Measurements from ENCODE around the gene CSRNP2. TPM values are rescaled to one million over a fixed set of nuclear protein-coding genes. Genes with fewer than 3 reads are reported as not detected.
A peak's percentile ranks its signal among the peaks of the same experiment; 100 is the strongest.

CSRNP2 gene, protein sequence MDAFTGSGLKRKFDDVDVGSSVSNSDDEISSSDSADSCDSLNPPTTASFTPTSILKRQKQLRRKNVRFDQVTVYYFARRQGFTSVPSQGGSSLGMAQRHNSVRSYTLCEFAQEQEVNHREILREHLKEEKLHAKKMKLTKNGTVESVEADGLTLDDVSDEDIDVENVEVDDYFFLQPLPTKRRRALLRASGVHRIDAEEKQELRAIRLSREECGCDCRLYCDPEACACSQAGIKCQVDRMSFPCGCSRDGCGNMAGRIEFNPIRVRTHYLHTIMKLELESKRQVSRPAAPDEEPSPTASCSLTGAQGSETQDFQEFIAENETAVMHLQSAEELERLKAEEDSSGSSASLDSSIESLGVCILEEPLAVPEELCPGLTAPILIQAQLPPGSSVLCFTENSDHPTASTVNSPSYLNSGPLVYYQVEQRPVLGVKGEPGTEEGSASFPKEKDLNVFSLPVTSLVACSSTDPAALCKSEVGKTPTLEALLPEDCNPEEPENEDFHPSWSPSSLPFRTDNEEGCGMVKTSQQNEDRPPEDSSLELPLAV
- total RNA-seq (ENCODE audit: unreplicated experiment), result 112 TPM
- long read RNA-seq, full-length matches to known transcripts, result 3 of 8 reads
- long read RNA-seq, partial matches to known transcripts, result 1 of 8 reads
- long read RNA-seq, other reads (novel, unspliced or antisense), result 4 of 8 reads

DNA sequence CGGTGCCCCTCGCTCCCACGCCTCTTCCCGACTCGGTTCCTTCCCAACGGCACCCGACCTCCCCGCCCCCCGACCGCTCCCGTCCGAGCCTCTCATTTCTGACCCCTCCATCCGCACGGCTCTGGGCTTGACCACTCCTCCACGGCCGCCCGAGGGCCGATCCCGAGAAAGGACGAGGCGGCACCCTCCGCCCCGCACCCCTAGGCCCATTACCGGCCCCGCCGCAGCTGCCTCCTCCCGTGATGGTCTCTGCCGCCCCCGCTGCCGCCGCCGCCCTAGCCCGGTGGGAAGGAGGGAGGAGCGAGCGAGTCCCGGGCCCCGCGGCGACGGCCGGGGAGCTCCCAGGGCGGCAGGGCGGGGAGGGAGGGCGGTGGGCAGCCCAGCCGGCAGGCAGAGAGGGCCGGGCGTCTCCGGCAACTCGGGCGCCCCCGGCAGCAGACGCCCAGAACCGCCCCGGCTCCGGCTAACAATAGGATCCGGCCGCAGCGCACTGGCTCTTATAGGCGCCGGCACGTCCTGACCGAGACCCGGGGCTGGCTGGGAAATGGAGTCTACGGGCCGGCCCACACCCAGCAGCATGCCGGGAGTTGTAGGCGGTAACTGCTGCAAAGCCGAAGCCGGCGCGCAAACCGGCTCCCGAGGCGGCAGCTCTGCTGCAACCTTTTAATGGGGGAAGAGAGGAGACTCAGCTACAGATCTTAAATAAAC lies at the start of gene CSRNP2:
TSS of gene CSRNP2 (minus strand) at position 471 of the 708 bp plus-strand sequence. CDS start 7,035 bp downstream, outside the sequence.
- H3K4me1 Mint-ChIP-seq (ENCODE audit: unreplicated experiment), result peaks cover 29% of the 10 kb centered on the region
- TF ChIP-seq, protein P1, sequence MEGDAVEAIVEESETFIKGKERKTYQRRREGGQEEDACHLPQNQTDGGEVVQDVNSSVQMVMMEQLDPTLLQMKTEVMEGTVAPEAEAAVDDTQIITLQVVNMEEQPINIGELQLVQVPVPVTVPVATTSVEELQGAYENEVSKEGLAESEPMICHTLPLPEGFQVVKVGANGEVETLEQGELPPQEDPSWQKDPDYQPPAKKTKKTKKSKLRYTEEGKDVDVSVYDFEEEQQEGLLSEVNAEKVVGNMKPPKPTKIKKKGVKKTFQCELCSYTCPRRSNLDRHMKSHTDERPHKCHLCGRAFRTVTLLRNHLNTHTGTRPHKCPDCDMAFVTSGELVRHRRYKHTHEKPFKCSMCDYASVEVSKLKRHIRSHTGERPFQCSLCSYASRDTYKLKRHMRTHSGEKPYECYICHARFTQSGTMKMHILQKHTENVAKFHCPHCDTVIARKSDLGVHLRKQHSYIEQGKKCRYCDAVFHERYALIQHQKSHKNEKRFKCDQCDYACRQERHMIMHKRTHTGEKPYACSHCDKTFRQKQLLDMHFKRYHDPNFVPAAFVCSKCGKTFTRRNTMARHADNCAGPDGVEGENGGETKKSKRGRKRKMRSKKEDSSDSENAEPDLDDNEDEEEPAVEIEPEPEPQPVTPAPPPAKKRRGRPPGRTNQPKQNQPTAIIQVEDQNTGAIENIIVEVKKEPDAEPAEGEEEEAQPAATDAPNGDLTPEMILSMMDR (IDR thresholded peaks at IDR 0.05; ENCODE audit: unreplicated experiment), result no peak
- peaks cover 17% of the 10 kb centered on the region for H3K36me3 Mint-ChIP-seq (ENCODE audit: low read depth, unreplicated experiment)
- H3K9me3 Mint-ChIP-seq (ENCODE audit: unreplicated experiment), result no peaks in the 10 kb centered on the region
- peak within 1 kb of the TSS; percentile 92 for H3K4me3 Mint-ChIP-seq (ENCODE audit: unreplicated experiment)
- peak within 1 kb of the TSS; percentile 89 for H3K27ac Mint-ChIP-seq (ENCODE audit: unreplicated experiment)
- peak; percentile 99 for DNase-seq (ENCODE audit: low spot score)
- H3K27me3 Mint-ChIP-seq (ENCODE audit: unreplicated experiment), result peaks cover 4% of the 10 kb centered on the region

DNA sequence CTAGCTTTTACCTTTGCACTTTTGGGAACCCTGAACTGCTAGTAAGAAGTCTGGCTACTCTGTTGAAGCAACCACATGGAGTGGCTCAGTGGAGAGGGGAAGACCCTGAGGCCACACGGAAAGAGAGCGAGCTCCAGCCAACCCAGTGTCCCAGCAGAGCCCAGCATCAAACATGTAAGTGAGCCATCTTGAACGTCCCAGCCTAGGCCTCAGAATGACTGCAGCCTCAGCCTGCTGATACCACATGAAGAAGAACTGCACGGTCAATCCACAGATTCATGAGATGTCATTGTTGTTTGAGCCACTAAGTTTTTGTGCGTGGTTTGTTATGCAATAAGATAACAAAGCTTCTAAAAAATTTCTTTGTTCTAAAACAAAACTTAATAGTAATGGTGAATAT lies 49.3 kb upstream of the CSRNP2 start:
- no peak overlapping the region for H3K27ac Mint-ChIP-seq (ENCODE audit: unreplicated experiment)
- TF ChIP-seq, protein P1 (IDR thresholded peaks at IDR 0.05; ENCODE audit: unreplicated experiment), result no peak
- DNase-seq (ENCODE audit: low spot score), result no peak

DNA sequence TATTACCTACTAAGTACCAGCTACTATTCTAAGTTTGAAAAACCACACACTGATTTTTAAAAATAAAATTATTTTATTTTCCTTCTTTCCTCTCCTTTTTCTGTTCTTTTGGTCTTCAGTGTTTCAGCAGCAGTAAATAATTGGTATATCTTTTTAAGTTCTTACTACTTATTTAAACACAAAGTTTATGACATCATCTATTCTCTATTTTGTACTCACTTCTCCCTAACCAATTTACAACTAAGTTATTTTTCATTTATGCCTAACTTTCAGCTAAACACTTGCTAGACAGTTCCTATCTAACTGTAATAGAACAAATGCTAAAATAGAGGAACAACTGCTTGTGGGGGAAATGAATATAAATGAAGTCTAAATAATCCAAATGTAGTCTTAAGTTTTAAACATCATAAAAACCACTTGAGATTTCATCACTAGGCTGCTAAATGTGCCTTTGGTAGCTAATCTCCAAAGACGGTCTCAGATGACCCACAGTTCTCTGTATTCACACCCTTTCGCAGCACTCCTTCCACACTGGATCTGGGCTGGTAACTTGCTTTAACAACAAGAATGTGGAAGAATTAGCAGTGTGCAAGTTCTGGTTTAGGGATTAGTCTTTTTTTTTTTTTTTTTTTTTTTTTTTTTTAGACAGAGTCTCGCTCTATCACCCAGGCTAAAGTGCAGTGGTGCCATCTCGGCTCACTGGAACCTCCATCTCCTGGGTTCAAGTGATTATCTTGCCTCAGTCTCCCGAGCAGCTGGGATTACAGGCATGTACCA lies 48.5 kb upstream of the CSRNP2 start:
- DNase-seq (ENCODE audit: low spot score), result no peak
- H3K36me3 Mint-ChIP-seq (ENCODE audit: low read depth, unreplicated experiment), result no peaks in the 10 kb centered on the region
- peaks cover 3% of the 10 kb centered on the region for H3K27me3 Mint-ChIP-seq (ENCODE audit: unreplicated experiment)
- H3K27ac Mint-ChIP-seq (ENCODE audit: unreplicated experiment), result no peak overlapping the region
- no peaks in the 10 kb centered on the region for H3K4me1 Mint-ChIP-seq (ENCODE audit: unreplicated experiment)
- H3K4me3 Mint-ChIP-seq (ENCODE audit: unreplicated experiment), result no peak overlapping the region
- no peaks in the 10 kb centered on the region for H3K9me3 Mint-ChIP-seq (ENCODE audit: unreplicated experiment)
- TF ChIP-seq, protein P1 (IDR thresholded peaks at IDR 0.05; ENCODE audit: unreplicated experiment), result no peak

More for the DNA sequence above, 49.3 kb upstream of the CSRNP2 start:
- H3K4me1 Mint-ChIP-seq (ENCODE audit: unreplicated experiment), result no peaks in the 10 kb centered on the region
- peaks cover 3% of the 10 kb centered on the region for H3K27me3 Mint-ChIP-seq (ENCODE audit: unreplicated experiment)
- H3K36me3 Mint-ChIP-seq (ENCODE audit: low read depth, unreplicated experiment), result no peaks in the 10 kb centered on the region
- H3K4me3 Mint-ChIP-seq (ENCODE audit: unreplicated experiment), result no peak overlapping the region
- no peaks in the 10 kb centered on the region for H3K9me3 Mint-ChIP-seq (ENCODE audit: unreplicated experiment)

DNA sequence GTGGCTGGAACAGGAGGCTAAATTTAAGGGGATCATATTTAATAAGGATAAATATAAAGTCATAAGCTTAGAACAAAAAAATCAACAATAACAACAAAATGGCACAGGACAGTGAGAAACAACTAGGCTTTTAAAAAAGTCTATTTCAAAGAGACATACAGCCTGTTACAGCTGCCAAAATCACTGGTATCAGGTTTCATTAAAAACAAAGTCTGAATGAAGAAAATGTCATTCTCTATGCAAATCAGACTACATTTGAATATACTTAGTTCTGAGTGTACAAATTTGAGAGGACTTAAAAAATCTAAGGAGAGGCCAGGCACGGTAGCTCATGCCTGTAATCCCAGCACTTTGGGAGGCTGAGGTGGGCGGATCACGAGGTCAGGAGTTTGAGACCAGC lies 45.5 kb upstream of the CSRNP2 start:
- Mint-ChIP-seq H3K4me3 (ENCODE audit: unreplicated experiment) (no peak overlapping the region), H3K27me3 (ENCODE audit: unreplicated experiment) (peaks cover 3% of the 10 kb centered on the region), H3K36me3 (ENCODE audit: low read depth, unreplicated experiment) (peaks cover 6% of the 10 kb centered on the region), H3K9me3 (ENCODE audit: unreplicated experiment) (no peaks in the 10 kb centered on the region), H3K4me1 (ENCODE audit: unreplicated experiment) (no peaks in the 10 kb centered on the region), H3K27ac (ENCODE audit: unreplicated experiment) (no peak overlapping the region)
- TF ChIP-seq, protein P1 (IDR thresholded peaks at IDR 0.05; ENCODE audit: unreplicated experiment), result no peak
- no peak for DNase-seq (ENCODE audit: low spot score)
